Upper lobe of right lung (tissue), 1 donor: Measurements from ENCODE around the gene MAN2B2. TPM values are rescaled to one million over a fixed set of nuclear protein-coding genes. Genes with fewer than 3 reads are reported as not detected.

Experiments
- ATAC-seq: fragments of 200-7000 bp; cut with Tn5 transposase; one replicate; pipeline ENCODE4 v1.9.1; 2020; ENCODE audit warnings: mild to moderate bottlenecking, moderate library complexity
- DNase-seq: peaks from one replicate; pipeline ENCODE4 v3.0.0-alpha.2; 2020
- H3K27ac ChIP-seq: fragments of 200-600 bp; one replicate; pipeline ENCODE4 v1.8.0; 2022
- H3K27me3 ChIP-seq: fragments of 200-600 bp; one replicate; pipeline ENCODE4 v1.8.0; 2022; ENCODE audit warnings: mild to moderate bottlenecking
- H3K36me3 ChIP-seq: fragments of 200-600 bp; one replicate; pipeline ENCODE4 v1.8.0; 2022
- H3K4me1 ChIP-seq: fragments of 200-600 bp; one replicate; pipeline ENCODE4 v1.8.0; 2022
- H3K4me3 ChIP-seq: fragments of 200-600 bp; one replicate; pipeline ENCODE4 v1.8.0; 2022; ENCODE audit warnings: mild to moderate bottlenecking
- H3K9me3 ChIP-seq: fragments of 200-600 bp; one replicate; pipeline ENCODE4 v1.8.0; 2022
- CTCF ChIP-seq: fragments of 200-600 bp; IDR thresholded peaks from one replicate; pipeline ENCODE4 v1.8.0; 2022; ENCODE audit warnings: antibody characterized with exemption
- intact Hi-C: fragments of 100-400 bp; cut with DNase I; formaldehyde crosslinking; loops from one replicate; pipeline ENCODE4 v1.11.0; 2022
- total RNA-seq: library from RNA; stranded (reverse); fragmentation: NEBNext Ultra II Directional; extraction: Animal tissue kit (Norgen Biotek cat#: 25700); gene quantifications from one replicate; pipeline ENCODE4 v1.2.1, GENCODE V29; 2021
- donor health status: DM: no; HTN: yes; CAD: no; lungs with severe emphysema.

MAN2B2 gene
- total RNA-seq, 1 donor from 2014 or later = 39.6 TPM

- no peaks in the 10 kb centered on the region for H3K9me3 ChIP-seq
- TF ChIP-seq CTCF = no peak
- H3K4me1 ChIP-seq = no peaks in the 10 kb centered on the region
- DNase-seq (no peak), ATAC-seq (no peak)
- peaks cover 53% of the 10 kb centered on the region for H3K36me3 ChIP-seq
- H3K27me3 ChIP-seq = no peaks in the 10 kb centered on the region
- intact Hi-C loops = no loop called here
- no peak overlapping the region for H3K27ac ChIP-seq
- no peak overlapping the region for H3K4me3 ChIP-seq
These were observed 38.1 kb downstream of the MAN2B2 start for GRCh38 chr4:6612961-6613675.

GRCh38 chr4:6613676-6614651 lies 39.0 kb downstream of the MAN2B2 start:
- no peaks in the 10 kb centered on the region for H3K4me1 ChIP-seq
- H3K27ac ChIP-seq = no peak overlapping the region
- H3K9me3 ChIP-seq = no peaks in the 10 kb centered on the region
- H3K36me3 ChIP-seq = peaks cover 53% of the 10 kb centered on the region
- intact Hi-C loops = no loop called here
- DNase-seq = no peak
- H3K4me3 ChIP-seq = no peak overlapping the region
- no peak for TF ChIP-seq CTCF
- H3K27me3 ChIP-seq = no peaks in the 10 kb centered on the region
- no peak for ATAC-seq

- Histone ChIP-seq H3K27ac (no peak overlapping the region), H3K9me3 (no peaks in the 10 kb centered on the region), H3K27me3 (no peaks in the 10 kb centered on the region), H3K36me3 (peaks cover 55% of the 10 kb centered on the region), H3K4me3 (no peak overlapping the region), H3K4me1 (no peaks in the 10 kb centered on the region)
- ATAC-seq (no peak), DNase-seq (no peak)
- TF ChIP-seq CTCF = no peak
- intact Hi-C loops = no loop called here
These were observed 39.8 kb downstream of the MAN2B2 start for GRCh38 chr4:6614701-6615230.

- no peak for DNase-seq
- no peak for ATAC-seq
- no peaks in the 10 kb centered on the region for H3K27me3 ChIP-seq
- intact Hi-C loops = no loop called here
- no peak overlapping the region for H3K4me3 ChIP-seq
- peaks cover 39% of the 10 kb centered on the region for H3K36me3 ChIP-seq
- no peak overlapping the region for H3K27ac ChIP-seq
- no peaks in the 10 kb centered on the region for H3K4me1 ChIP-seq
- H3K9me3 ChIP-seq = no peaks in the 10 kb centered on the region
- TF ChIP-seq CTCF = no peak
These were observed 41.4 kb downstream of the MAN2B2 start for GRCh38 chr4:6616087-6616995.

GRCh38 chr4:6617246-6617645 lies 42.3 kb downstream of the MAN2B2 start:
- no peak for ATAC-seq
- H3K4me1 ChIP-seq = no peaks in the 10 kb centered on the region
- H3K9me3 ChIP-seq = no peaks in the 10 kb centered on the region
- TF ChIP-seq CTCF = no peak
- H3K27ac ChIP-seq = no peak overlapping the region
- peaks cover 36% of the 10 kb centered on the region for H3K36me3 ChIP-seq
- no peaks in the 10 kb centered on the region for H3K27me3 ChIP-seq
- intact Hi-C loops = no loop called here
- no peak for DNase-seq
- H3K4me3 ChIP-seq = no peak overlapping the region
